ENCODE results near the gene SUCO.
"Not testable (repeated sequence)": the region's sequence is repeated elsewhere in the genome, so short reads cannot be mapped to it uniquely, and the experiment has no call there.

Gene SUCO

GRCh38 chr1:172532700-172533512, at the start of gene SUCO:
SUCO (plus strand) TSS chr1:172533150; CDS start chr1:172533436, 286 bp downstream.
- DNase-seq: peak; percentile 100

- no peak for DNase-seq
These were observed 49.5 kb upstream of the SUCO start for GRCh38 chr1:172483448-172483847.

GRCh38 chr1:172484252-172484651, 48.7 kb upstream of the SUCO start:
- DNase-seq: no peak

- no peak for DNase-seq
These were observed 47.3 kb upstream of the SUCO start for GRCh38 chr1:172485626-172486025.

GRCh38 chr1:172486805-172487454, 46.0 kb upstream of the SUCO start:
- no peak for DNase-seq

GRCh38 chr1:172487550-172487949, 45.4 kb upstream of the SUCO start:
- DNase-seq: no peak

GRCh38 chr1:172488393-172488792, 44.6 kb upstream of the SUCO start:
- DNase-seq: no peak

GRCh38 chr1:172489847-172490246, 43.1 kb upstream of the SUCO start:
- DNase-seq: no peak

GRCh38 chr1:172492421-172492820, 40.5 kb upstream of the SUCO start:
- DNase-seq: no peak

- no peak for DNase-seq
These were observed 38.8 kb upstream of the SUCO start for GRCh38 chr1:172494166-172494565.

GRCh38 chr1:172496127-172496526, 36.8 kb upstream of the SUCO start:
- DNase-seq: not testable (repeated sequence)

- no peak for DNase-seq
These were observed 36.3 kb upstream of the SUCO start for GRCh38 chr1:172496678-172497077.

- DNase-seq: no peak
These were observed 35.7 kb upstream of the SUCO start for GRCh38 chr1:172497230-172497629.

- DNase-seq: no peak
These were observed 34.1 kb upstream of the SUCO start for GRCh38 chr1:172498857-172499256.

GRCh38 chr1:172499636-172500141, 33.3 kb upstream of the SUCO start:
- DNase-seq: no peak

- no peak for DNase-seq
These were observed 32.7 kb upstream of the SUCO start for GRCh38 chr1:172500207-172500606.

- no peak for DNase-seq
These were observed 25.2 kb upstream of the SUCO start for GRCh38 chr1:172507741-172508140.

GRCh38 chr1:172510479-172510878, 22.5 kb upstream of the SUCO start:
- no peak for DNase-seq

GRCh38 chr1:172512591-172512990, 20.4 kb upstream of the SUCO start:
- DNase-seq: no peak

GRCh38 chr1:172513479-172513878, 19.5 kb upstream of the SUCO start:
- DNase-seq: no peak

GRCh38 chr1:172514108-172514507, 18.8 kb upstream of the SUCO start:
- DNase-seq: no peak

GRCh38 chr1:172515436-172515835, 17.5 kb upstream of the SUCO start:
- DNase-seq: no peak

GRCh38 chr1:172515927-172516326, 17.0 kb upstream of the SUCO start:
- no peak for DNase-seq

- DNase-seq: no peak
These were observed 15.9 kb upstream of the SUCO start for GRCh38 chr1:172517081-172517480.

Measured in stimulated activated naive CD4-positive, alpha-beta T cell treated with Interleukin-2 at 50 U/mL for 16 hours (primary cell).